Body of pancreas (tissue), 4 donors: Measurements from ENCODE around the gene FREM1.

Experiments
- CTCF ChIP-seq, 7 experiments: fragments of 450-650 bp in 4 of 7; fragments of 200-600 bp in 3 of 7; sonication (generic) in 3 of 7; IDR thresholded peaks; one replicate each; pipeline ENCODE4 v1.5.1; 2016 to 2019; ENCODE audit warnings: antibody characterized with exemption in 7 of 7
- POLR2A ChIP-seq, 3 donors: fragments of 450-650 bp; IDR thresholded peaks; one replicate each; pipeline ENCODE4 v1.6.1; 2016; ENCODE audit warnings: antibody characterized with exemption in 3 of 3, mild to moderate bottlenecking in 2 of 3

- no peak for TF ChIP-seq CTCF (IDR thresholded peaks at IDR 0.05)
- TF ChIP-seq POLR2A (IDR thresholded peaks at IDR 0.05): no peak
Observed at GRCh38 chr9:14939378-14939777, 29.1 kb upstream of the FREM1 start.
